Naive thymus-derived CD8-positive, alpha-beta T cell (primary cell): ENCODE results near the gene NME7. TPM values are rescaled to one million over a fixed set of nuclear protein-coding genes. Genes with fewer than 3 reads are reported as not detected.
"Not testable (repeated sequence)": the region's sequence is repeated elsewhere in the genome, so short reads cannot be mapped to it uniquely, and the experiment has no call there.

Experiments used
- ATAC-seq, 2 donors: fragments of 150-1000 bp; cut with Tn5 transposase in 1 of 2; sonication (Bioruptor Pico), chemical (Tn5 transposase) in 1 of 2; 1 replicate in 1 of 2; 2 replicates in 1 of 2; pipeline ENCODE4 v1.10.0; 2021; ENCODE audit warnings: mild to moderate bottlenecking in 2 of 2, moderate library complexity in 2 of 2
- POLR2A ChIA-PET: fragments of 350-600 bp; sonication (Branson Sonifier 250); formaldehyde crosslinking; loops from one replicate; lab custom pipeline; 2021; ENCODE audit warnings: antibody characterized with exemption; lab: Charles Lee
- DNase-seq, 10 donors: peaks; one replicate each; pipeline versions ENCODE4 v3.0.0 to v3.0.0-alpha.2; 2020 to 2022
- H3K27ac Mint-ChIP-seq, 10 donors: one replicate each; pipeline ENCODE4 v1.8.0; 2020 to 2022; ENCODE audit warnings: mild to moderate bottlenecking in 10 of 10, mixed read lengths in 10 of 10, moderate library complexity in 4 of 10, inconsistent platforms in 1 of 10
- H3K27me3 Mint-ChIP-seq, 5 donors: one replicate each; pipeline ENCODE4 v1.8.0; 2021 to 2022; ENCODE audit warnings: mixed read lengths in 5 of 5
- H3K36me3 Mint-ChIP-seq, 3 donors: one replicate each; pipeline ENCODE4 v1.8.0; 2020 to 2022; ENCODE audit warnings: mixed read lengths in 3 of 3, mild to moderate bottlenecking in 2 of 3, inconsistent platforms in 1 of 3
- H3K4me1 Mint-ChIP-seq, 4 donors: one replicate each; pipeline ENCODE4 v1.8.0; 2021 to 2022; ENCODE audit warnings: mixed read lengths in 4 of 4
- H3K4me3 Mint-ChIP-seq, 10 donors: one replicate each; pipeline ENCODE4 v1.8.0; 2020 to 2022; ENCODE audit warnings: mild to moderate bottlenecking in 10 of 10, mixed read lengths in 10 of 10, moderate library complexity in 6 of 10, inconsistent platforms in 1 of 10
- H3K9me3 Mint-ChIP-seq, 9 donors: one replicate each; pipeline ENCODE4 v1.8.0; 2020 to 2022; ENCODE audit warnings: mixed read lengths in 9 of 9, mild to moderate bottlenecking in 3 of 9, inconsistent platforms in 1 of 9, moderate library complexity in 1 of 9
- polyA plus RNA-seq, 3 donors: library from polyadenylated mRNA; unstranded; fragments of 300-500 nt; fragmentation: Illumina TruSeq; gene quantifications; one replicate each; pipeline ENCODE4 v1.2.3, GENCODE V29; 2021
- total RNA-seq, 8 experiments: library from RNA in 2 of 8; stranded (reverse) in 2 of 8; gene quantifications; one replicate each; pipeline ENCODE4 v1.2.3 and lab custom pipeline; 2021 to 2026

The NME7 gene
- total and polyA plus RNA-seq, 5 experiments from 2014 or later: 13.2 to 29.9 (median 18.0) TPM

DNA sequence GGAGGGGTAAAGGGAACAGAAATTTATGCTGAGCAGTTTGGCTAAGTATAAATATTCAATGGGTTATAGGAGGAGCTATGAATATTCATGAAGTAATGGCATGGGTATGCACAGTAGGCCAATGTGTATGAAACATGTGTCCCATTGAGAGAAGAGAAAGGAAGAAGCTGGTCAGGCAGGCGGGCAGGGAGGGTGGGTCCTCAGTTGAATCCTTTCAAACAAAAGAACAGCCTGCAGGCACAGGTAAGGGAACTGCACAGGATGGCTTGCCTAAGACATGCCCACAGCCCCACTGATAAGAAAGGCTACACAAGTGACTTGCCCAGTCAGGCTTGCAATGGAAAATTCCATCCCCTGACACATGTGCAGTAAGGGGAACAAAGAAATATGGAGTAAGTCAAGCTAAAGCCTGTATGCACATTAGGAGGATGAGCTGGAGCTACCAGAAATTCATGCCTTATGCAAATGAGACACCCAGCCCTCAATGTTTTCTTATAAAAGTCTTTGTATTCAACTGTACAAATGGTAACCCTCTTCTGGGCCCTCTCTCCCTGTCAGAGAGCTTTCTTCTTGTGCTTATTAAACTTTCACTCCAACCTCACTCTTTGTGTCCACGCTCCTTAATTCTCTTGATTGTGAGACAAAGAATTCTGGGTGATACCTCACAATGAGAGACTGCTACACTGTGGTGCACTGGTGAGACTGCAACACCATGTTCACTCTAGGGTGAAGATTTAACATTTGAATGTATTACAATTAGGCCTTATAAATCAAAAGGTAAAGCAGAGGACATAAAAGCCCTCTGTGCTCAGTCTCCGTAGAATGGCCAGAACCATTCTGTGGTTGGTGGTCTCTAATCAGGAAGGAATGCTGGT, 164.6 kb downstream of the NME7 start:
- H3K27me3 Mint-ChIP-seq: no peaks in the 10 kb centered on the region
- DNase-seq (no peak), ATAC-seq (no peak)
- no peak overlapping the region for H3K4me3 Mint-ChIP-seq
- H3K9me3 Mint-ChIP-seq: peaks cover 0 to 8% (median 0%) of the 10 kb centered on the region in 9 donors
- POLR2A ChIA-PET: no interaction called here
- no peaks in the 10 kb centered on the region for H3K4me1 Mint-ChIP-seq
- peaks cover 6 to 14% (median 12%) of the 10 kb centered on the region in 3 donors for H3K36me3 Mint-ChIP-seq
- H3K27ac Mint-ChIP-seq: peak overlapping the region in 1 of 10 donors; percentile 40

DNA sequence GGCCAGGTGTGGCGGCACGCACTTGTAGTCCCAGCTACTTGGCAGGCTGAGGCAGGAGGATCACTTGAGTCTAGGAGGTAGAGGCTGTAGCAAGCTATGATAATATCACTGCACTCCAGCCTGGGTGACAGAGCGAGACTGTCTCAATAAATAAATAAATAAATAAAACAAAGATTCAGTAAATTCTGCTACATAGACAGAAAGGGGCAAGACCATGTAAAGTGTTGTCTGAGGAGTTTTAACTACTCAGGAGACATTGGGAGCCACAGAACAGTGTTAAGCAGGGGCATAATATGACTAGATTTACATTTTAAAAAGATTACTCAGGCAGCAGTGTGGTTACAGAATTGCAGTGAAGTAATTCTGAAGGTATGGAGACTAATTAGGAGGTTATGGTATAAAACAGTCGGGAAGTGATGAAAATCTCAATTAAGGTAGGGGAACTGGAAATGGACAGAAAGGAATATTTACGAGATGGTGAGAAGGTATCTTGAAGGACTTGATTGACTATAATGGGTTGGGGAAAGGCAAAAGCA, 166.4 kb downstream of the NME7 start:
- no peak overlapping the region for H3K4me3 Mint-ChIP-seq
- H3K27me3 Mint-ChIP-seq: no peaks in the 10 kb centered on the region
- no peak for DNase-seq
- POLR2A ChIA-PET: no interaction called here
- H3K4me1 Mint-ChIP-seq: no peaks in the 10 kb centered on the region
- peaks cover 0 to 13% (median 8%) of the 10 kb centered on the region in 9 donors for H3K9me3 Mint-ChIP-seq
- no peak for ATAC-seq
- H3K27ac Mint-ChIP-seq: no peak overlapping the region
- H3K36me3 Mint-ChIP-seq: peaks cover 6 to 24% (median 21%) of the 10 kb centered on the region in 3 donors

DNA sequence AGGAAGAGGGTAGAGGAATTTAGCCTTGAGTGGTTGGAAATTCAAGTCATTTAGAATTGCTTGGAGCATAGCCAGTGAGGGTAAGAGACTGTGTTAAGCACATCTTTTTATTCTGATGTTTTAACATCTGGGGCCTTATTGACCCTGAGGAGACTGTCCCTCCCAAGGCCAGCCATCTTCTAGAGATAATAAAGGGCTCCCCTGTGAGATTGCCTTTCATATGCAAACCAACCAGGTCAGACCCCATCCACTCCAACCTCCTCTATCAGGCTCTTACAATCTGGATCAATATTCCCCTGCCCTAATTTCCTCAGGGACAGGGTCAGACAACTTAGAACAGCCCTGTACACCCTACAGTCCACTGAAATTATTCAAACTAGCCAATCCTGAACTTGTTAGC, 167.3 kb downstream of the NME7 start:
- POLR2A ChIA-PET: no interaction called here
- H3K27ac Mint-ChIP-seq: no peak overlapping the region
- DNase-seq: no peak
- H3K27me3 Mint-ChIP-seq: no peaks in the 10 kb centered on the region
- H3K36me3 Mint-ChIP-seq: peaks cover 6 to 24% (median 21%) of the 10 kb centered on the region in 3 donors
- H3K4me1 Mint-ChIP-seq: no peaks in the 10 kb centered on the region
- peaks cover 0 to 13% (median 8%) of the 10 kb centered on the region in 9 donors for H3K9me3 Mint-ChIP-seq
- ATAC-seq: no peak
- H3K4me3 Mint-ChIP-seq: no peak overlapping the region

DNA sequence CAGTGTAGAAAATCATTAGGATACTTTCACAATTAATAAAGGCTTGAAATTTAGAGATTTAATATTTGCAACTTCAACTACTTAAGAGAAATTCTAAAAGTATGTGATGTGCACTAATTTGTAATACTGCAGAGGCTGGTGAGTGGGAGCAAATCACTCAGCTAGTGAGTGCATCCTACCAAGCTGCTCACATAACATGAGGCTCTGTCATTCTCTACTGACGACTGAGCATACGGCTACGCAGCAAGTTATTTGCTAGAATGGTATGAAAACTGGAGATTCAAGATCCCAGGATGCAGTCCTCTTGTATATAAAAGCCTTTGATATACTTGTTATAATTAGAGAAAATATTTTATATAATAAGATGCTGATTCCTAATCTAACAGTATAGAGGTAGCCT, 171.0 kb downstream of the NME7 start:
- Mint-ChIP-seq H3K36me3 (peaks cover 7 to 22% (median 15%) of the 10 kb centered on the region in 3 donors), H3K27me3 (no peaks in the 10 kb centered on the region), H3K9me3 (peaks cover 0 to 13% (median 8%) of the 10 kb centered on the region in 9 donors), H3K27ac (peak overlapping the region in 1 of 10 donors; percentile 54), H3K4me3 (no peak overlapping the region), H3K4me1 (no peaks in the 10 kb centered on the region)
- ATAC-seq (no peak), DNase-seq (no peak)
- POLR2A ChIA-PET: no interaction called here

DNA sequence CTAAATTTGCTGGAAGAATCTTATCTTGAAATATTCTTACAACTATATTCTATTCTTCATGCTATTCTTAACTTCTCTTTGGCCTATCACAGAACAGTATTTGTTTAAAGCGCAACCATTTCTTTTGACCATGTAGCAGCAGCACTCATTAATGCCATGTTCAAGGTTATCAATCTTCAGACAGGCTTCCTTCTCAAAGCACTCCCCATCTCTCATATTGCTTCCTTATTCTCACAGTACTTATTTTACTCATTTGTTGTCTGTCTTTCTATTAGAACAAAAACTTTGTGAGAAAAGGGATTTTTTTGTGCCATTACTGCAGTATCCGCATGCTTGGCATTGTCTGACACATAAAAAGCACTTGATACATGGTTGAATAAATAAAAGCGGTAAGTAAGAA, 171.4 kb downstream of the NME7 start:
- Mint-ChIP-seq H3K4me1 (no peaks in the 10 kb centered on the region), H3K36me3 (peaks cover 7 to 22% (median 15%) of the 10 kb centered on the region in 3 donors), H3K9me3 (peaks cover 0 to 13% (median 8%) of the 10 kb centered on the region in 9 donors), H3K27ac (peak overlapping the region in 1 of 10 donors; percentile 54), H3K27me3 (no peaks in the 10 kb centered on the region), H3K4me3 (no peak overlapping the region)
- DNase-seq (no peak), ATAC-seq (no peak)
- POLR2A ChIA-PET: no interaction called here

DNA sequence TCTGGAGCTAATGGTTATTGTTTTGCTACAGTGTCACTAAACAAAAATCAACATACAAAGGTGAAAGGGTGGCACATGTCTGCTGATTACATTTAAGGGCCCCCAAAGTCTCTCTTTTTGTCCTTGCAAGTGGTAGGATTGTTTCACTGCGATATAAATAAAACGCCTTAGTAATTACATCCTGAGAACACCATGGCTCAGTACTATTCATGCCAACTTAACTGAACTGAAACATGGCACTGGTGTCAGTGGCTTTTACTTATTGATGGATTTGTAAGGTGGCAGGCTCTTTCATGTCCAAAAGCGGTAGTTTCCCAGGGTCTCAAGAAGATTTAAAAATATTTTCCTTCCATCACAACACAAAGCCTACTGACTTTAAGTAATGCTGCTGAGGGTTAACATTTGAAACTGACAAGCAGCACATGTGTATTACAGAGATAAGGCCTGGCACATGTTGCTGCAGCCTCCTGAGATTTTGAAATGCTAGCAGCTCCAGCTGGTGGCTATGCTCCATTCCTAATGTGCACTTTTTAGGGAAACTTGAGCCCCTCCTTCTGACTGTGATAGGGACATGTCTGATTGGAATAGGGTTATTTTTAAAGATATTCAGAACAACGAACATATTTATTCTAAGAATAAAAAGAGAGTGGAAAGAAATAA, 174.3 kb downstream of the NME7 start:
- DNase-seq (no peak), ATAC-seq (no peak)
- Mint-ChIP-seq H3K4me3 (no peak overlapping the region), H3K36me3 (peaks cover 7 to 14% (median 13%) of the 10 kb centered on the region in 3 donors), H3K27ac (peak overlapping the region in 1 of 10 donors; percentile 12), H3K27me3 (no peaks in the 10 kb centered on the region), H3K4me1 (no peaks in the 10 kb centered on the region), H3K9me3 (peaks cover 0 to 8% (median 7%) of the 10 kb centered on the region in 9 donors)
- POLR2A ChIA-PET: no interaction called here

DNA sequence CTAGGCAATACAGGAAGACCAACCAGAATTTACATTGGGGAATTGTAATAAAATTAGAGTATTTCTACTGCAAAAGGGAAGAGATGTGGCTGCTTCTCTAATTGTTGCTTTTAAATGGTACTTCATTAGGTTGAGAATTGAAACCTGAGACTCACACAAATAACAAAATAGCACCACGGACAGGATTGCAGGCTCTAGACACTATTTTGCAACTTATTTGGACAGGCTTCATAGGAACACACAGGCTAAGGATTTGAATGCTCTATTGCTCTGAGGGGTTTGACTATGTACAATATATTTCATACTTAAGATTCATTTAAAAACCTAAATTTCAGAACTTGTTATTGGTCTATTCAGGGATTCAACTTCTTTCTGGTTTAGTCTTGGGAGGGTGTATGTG, 181.5 kb downstream of the NME7 start:
- peaks cover 8 to 9% (median 8%) of the 10 kb centered on the region in 3 donors for H3K36me3 Mint-ChIP-seq
- H3K27ac Mint-ChIP-seq: no peak overlapping the region
- no peaks in the 10 kb centered on the region for H3K9me3 Mint-ChIP-seq
- DNase-seq: no peak
- peaks cover 0 to 2% (median 0%) of the 10 kb centered on the region in 4 donors for H3K4me1 Mint-ChIP-seq
- H3K27me3 Mint-ChIP-seq: no peaks in the 10 kb centered on the region
- POLR2A ChIA-PET: no interaction called here
- H3K4me3 Mint-ChIP-seq: no peak overlapping the region
- ATAC-seq: no peak

DNA sequence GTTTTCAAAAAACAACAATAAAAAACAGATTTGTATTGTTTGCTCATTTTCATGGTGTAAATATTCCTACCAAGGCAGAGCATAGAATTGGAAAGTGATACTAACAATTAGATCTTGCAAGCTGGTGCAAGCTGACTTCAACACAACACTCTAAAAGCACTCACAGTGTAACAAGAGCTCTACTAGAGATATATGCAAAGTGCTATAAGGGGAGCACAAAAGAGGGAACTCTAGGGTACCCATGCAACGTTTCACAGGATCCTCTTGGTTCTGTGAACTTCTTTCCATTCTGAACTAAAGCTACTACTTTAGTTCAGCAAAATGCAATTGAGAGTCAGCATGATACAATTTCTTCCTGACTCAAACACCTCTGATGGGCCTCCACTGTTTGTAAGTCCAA, 182.8 kb downstream of the NME7 start:
- Mint-ChIP-seq H3K4me3 (no peak overlapping the region), H3K4me1 (peaks cover 0 to 2% (median 0%) of the 10 kb centered on the region in 4 donors), H3K27me3 (no peaks in the 10 kb centered on the region), H3K27ac (no peak overlapping the region), H3K9me3 (no peaks in the 10 kb centered on the region), H3K36me3 (peaks cover 8 to 9% (median 8%) of the 10 kb centered on the region in 3 donors)
- no peak for ATAC-seq
- DNase-seq: no peak
- POLR2A ChIA-PET: no interaction called here

DNA sequence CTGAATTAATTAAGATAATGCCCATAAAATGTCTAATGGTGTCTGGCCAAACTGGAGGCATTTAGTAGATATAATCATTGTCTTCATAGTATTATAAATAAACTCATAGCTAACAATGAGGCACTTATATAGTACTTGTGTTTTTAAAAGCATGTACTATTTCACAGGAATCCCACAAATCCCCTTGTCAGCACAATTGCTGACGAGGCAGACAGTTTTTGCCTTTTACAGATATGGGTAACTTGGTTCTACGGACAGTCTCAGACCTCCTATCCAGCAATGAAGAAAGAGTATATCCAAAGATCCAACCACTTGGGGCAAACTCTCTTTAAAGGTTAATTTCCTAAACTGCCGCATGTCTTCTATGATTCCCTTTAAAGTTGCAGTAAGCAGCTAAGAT, 187.4 kb downstream of the NME7 start:
- H3K27me3 Mint-ChIP-seq: no peaks in the 10 kb centered on the region
- peaks cover 2 to 6% (median 4%) of the 10 kb centered on the region in 3 donors for H3K36me3 Mint-ChIP-seq
- H3K4me1 Mint-ChIP-seq: peaks cover 0 to 2% (median 0%) of the 10 kb centered on the region in 4 donors
- no peak overlapping the region for H3K27ac Mint-ChIP-seq
- DNase-seq (no peak), ATAC-seq (no peak)
- POLR2A ChIA-PET: no interaction called here
- no peak overlapping the region for H3K4me3 Mint-ChIP-seq
- H3K9me3 Mint-ChIP-seq: peaks cover 0 to 5% (median 0%) of the 10 kb centered on the region in 9 donors

DNA sequence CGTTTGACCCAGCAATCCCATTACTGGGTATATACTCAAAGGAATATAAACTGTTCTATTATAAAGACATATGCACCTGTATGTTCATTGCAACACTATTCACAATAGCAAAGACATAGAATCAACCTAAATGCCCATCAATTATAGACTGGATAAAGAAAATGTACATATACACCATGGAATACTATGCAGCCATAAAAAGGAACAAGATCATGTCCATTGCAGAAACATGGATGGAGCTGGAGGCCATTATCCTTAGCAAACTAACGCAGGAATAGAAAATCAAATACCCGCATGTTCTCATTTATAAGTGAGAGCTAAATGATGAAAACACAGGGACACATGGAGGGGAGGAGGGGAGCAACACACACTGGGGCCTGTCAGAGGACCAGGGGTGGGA, 188.2 kb downstream of the NME7 start:
- POLR2A ChIA-PET, H3K27me3 Mint-ChIP-seq, H3K27ac Mint-ChIP-seq, H3K36me3 Mint-ChIP-seq, DNase-seq, H3K4me3 Mint-ChIP-seq, H3K9me3 Mint-ChIP-seq, H3K4me1 Mint-ChIP-seq, ATAC-seq: not testable (repeated sequence)

DNA sequence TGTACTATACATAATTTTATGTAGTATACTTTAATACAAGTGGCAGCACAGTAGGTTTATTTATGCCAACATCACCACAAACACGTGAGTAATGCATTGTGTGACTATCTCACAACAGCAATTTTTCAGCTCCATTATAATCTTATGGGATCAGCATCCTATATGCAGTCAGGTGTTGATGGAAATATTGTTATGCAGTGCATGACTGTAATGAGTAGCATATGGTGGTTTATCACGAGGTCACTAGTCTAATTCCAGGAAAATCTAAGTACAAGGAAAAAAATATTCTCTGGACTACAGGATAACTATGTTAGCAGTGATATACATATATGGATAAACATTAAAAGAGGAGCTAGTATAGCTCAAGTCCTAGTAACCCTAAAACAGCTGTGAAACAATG, 192.1 kb downstream of the NME7 start:
- no peaks in the 10 kb centered on the region for H3K27me3 Mint-ChIP-seq
- H3K27ac Mint-ChIP-seq: no peak overlapping the region
- H3K36me3 Mint-ChIP-seq: peaks cover 2 to 8% (median 4%) of the 10 kb centered on the region in 3 donors
- H3K4me3 Mint-ChIP-seq: no peak overlapping the region
- POLR2A ChIA-PET: no interaction called here
- H3K9me3 Mint-ChIP-seq: peaks cover 0 to 5% (median 0%) of the 10 kb centered on the region in 9 donors
- H3K4me1 Mint-ChIP-seq: no peaks in the 10 kb centered on the region
- DNase-seq: no peak
- no peak for ATAC-seq

DNA sequence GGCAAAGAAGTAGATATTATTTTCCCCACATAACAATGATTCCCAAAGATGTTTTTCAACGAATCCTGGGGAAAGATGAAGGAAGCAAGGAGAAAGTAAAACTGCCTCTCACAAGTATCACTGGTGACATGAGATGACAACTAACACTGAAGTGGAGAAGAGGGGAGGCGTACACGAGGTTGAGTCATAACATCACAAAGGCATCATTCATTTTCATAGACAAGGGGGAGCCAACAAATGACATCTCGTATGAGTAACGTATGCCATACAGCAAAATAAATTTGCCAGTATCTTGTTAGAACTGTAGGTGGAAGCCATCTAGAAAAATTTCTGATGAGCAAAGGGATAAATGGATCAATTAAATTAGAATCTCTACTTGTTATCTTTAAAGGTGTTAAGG, 204.5 kb downstream of the NME7 start:
- DNase-seq (no peak), ATAC-seq (no peak)
- POLR2A ChIA-PET: no interaction called here
- Mint-ChIP-seq H3K9me3 (no peaks in the 10 kb centered on the region), H3K4me3 (no peak overlapping the region), H3K27me3 (no peaks in the 10 kb centered on the region), H3K4me1 (no peaks in the 10 kb centered on the region), H3K27ac (no peak overlapping the region), H3K36me3 (peaks cover 0 to 11% (median 6%) of the 10 kb centered on the region in 3 donors)
